SK-N-SH (cell line): ENCODE results near the gene SULT6B1. TPM values are rescaled to one million over a fixed set of nuclear protein-coding genes. Genes with fewer than 3 reads are reported as not detected.

Source experiments
- CTCF ChIA-PET: fragments of 300-600, 350-600 bp; formaldehyde crosslinking; extraction: SDS; loops from one replicate; lab custom pipeline; 2021; lab: Yijun Ruan, JAX
- POLR2A ChIA-PET: fragments of 350-600 bp; sonication (Branson Sonifier 250); formaldehyde crosslinking; extraction: SDS; loops from one replicate; lab custom pipeline; 2020; ENCODE audit warnings: antibody characterized with exemption, inconsistent platforms; lab: Yijun Ruan, JAX
- DNase-seq: peaks from one replicate; pipeline ENCODE4 v3.0.0; 2012
- H2AFZ ChIP-seq: fragments of 200-600 bp; sonication (generic); 2 replicates; pipeline ENCODE4 v1.8.1; 2016; ENCODE audit warnings: antibody characterized with exemption, mild to moderate bottlenecking, low read depth
- H3F3A ChIP-seq: fragments of 200-600 bp; sonication (generic); replicated peaks from 2 replicates; pipeline ENCODE3; 2016; ENCODE audit warnings: antibody characterized with exemption, mild to moderate bottlenecking; ENCODE audit not compliant: insufficient read depth
- H3K27ac ChIP-seq, 2 experiments: fragments of 200-500 bp in 1 of 2; fragments of 200-600 bp in 1 of 2; sonication (Bioruptor generic) in 1 of 2; sonication (generic), shearing (Covaris generic) in 1 of 2; 2 replicates each; pipeline versions ENCODE4 v1.5.1 to v1.6.1; 2014 to 2016; ENCODE audit warnings: low read depth in 2 of 2, inconsistent platforms in 1 of 2, low read length in 1 of 2, mild to moderate bottlenecking in 1 of 2, mixed read lengths in 1 of 2
- H3K27me3 ChIP-seq: fragments of 200-600 bp; sonication (generic), shearing (Covaris generic); 2 replicates; pipeline ENCODE4 v1.6.1; 2016; ENCODE audit warnings: mixed run types; ENCODE audit not compliant: insufficient read depth
- H3K36me3 ChIP-seq, 2 experiments: fragments of 200-500 bp in 1 of 2; fragments of 200-600 bp in 1 of 2; sonication (Bioruptor generic) in 1 of 2; sonication (generic) in 1 of 2; replicated peaks in 1 of 2; 2 replicates each; pipeline versions ENCODE3 to v1.5.1; 2014 to 2016; ENCODE audit warnings: low read length in 1 of 2, mild to moderate bottlenecking in 1 of 2; ENCODE audit not compliant: insufficient read depth in 2 of 2, control insufficient read depth in 1 of 2
- H3K4me1 ChIP-seq, 2 experiments: fragments of 200-500 bp in 1 of 2; fragments of 200-600 bp in 1 of 2; sonication (Bioruptor generic) in 1 of 2; sonication (generic), shearing (Covaris generic) in 1 of 2; 2 replicates each; pipeline versions ENCODE4 v1.5.1 to v1.6.1; 2014 to 2016; ENCODE audit warnings: low read depth in 1 of 2, low read length in 1 of 2, mixed run types in 1 of 2; ENCODE audit not compliant: insufficient read depth in 2 of 2, control insufficient read depth in 1 of 2
- H3K4me2 ChIP-seq: fragments of 200-600 bp; sonication (generic), shearing (Covaris generic); 2 replicates; pipeline ENCODE4 v1.6.1; 2017; ENCODE audit warnings: mixed run types
- H3K4me3 ChIP-seq, 2 experiments: fragments of 200-500 bp in 1 of 2; fragments of 200-600 bp in 1 of 2; sonication (Bioruptor generic) in 1 of 2; sonication (generic), shearing (Covaris generic) in 1 of 2; 2 replicates each; pipeline versions ENCODE4 v1.5.1 to v1.8.1; 2014 to 2016; ENCODE audit warnings: low read depth in 2 of 2, inconsistent platforms in 1 of 2, low read length in 1 of 2, mild to moderate bottlenecking in 1 of 2, mixed read lengths in 1 of 2, moderate library complexity in 1 of 2
- H3K79me2 ChIP-seq: fragments of 200-600 bp; sonication (generic); 2 replicates; pipeline ENCODE4 v1.8.1; 2017; ENCODE audit warnings: mild to moderate bottlenecking; ENCODE audit not compliant: insufficient read depth
- H3K9ac ChIP-seq: fragments of 200-600 bp; sonication (generic); 2 replicates; pipeline ENCODE4 v1.6.1; 2017; ENCODE audit warnings: mixed run types
- H3K9me2 ChIP-seq: fragments of 200-600 bp; sonication (generic); 2 replicates; pipeline ENCODE4 v1.6.1; 2017; ENCODE audit warnings: mixed run types
- H3K9me3 ChIP-seq: fragments of 200-600 bp; sonication (generic); 2 replicates; pipeline ENCODE4 v1.6.1; 2017; ENCODE audit warnings: mixed run types, mild to moderate bottlenecking, moderate library complexity
- H4K20me1 ChIP-seq: fragments of 200-600 bp; sonication (generic); 2 replicates; pipeline ENCODE4 v1.6.1; 2017; ENCODE audit warnings: mild to moderate bottlenecking, mixed run types; ENCODE audit not compliant: insufficient read depth
- EP300 ChIP-seq, 2 experiments: IDR thresholded peaks; 2 replicates each; pipeline versions ENCODE4 v1.4.0 to v1.6.1; 2012; ENCODE audit warnings: borderline replicate concordance in 1 of 2, low read depth in 1 of 2, low read length in 1 of 2
- EZH2phosphoT487 ChIP-seq: fragments of 200-600 bp; sonication (generic); IDR thresholded peaks from 2 replicates; pipeline ENCODE4 v1.6.1; 2017; ENCODE audit warnings: low read depth, mixed run types, mild to moderate bottlenecking, antibody characterized with exemption, moderate library complexity, borderline replicate concordance
- FOSL2 ChIP-seq: IDR thresholded peaks from 2 replicates; pipeline ENCODE4 v1.4.0; 2012; ENCODE audit warnings: low read depth, mild to moderate bottlenecking, moderate library complexity, borderline replicate concordance
- FOXM1 ChIP-seq: IDR thresholded peaks from 2 replicates; pipeline ENCODE4 v1.4.0; 2012; ENCODE audit warnings: low read depth, mild to moderate bottlenecking
- GATA2 ChIP-seq: sonication (generic); formaldehyde crosslinking; IDR thresholded peaks from 2 replicates; pipeline ENCODE4 v1.5.0; 2020; ENCODE audit warnings: mild to moderate bottlenecking, missing genetic modification reagents
- MEF2A ChIP-seq: IDR thresholded peaks from 2 replicates; pipeline ENCODE4 v1.4.0; 2012; ENCODE audit warnings: low read depth, borderline replicate concordance
- NRF1 ChIP-seq: IDR thresholded peaks from 2 replicates; pipeline ENCODE4 v1.6.1; 2012; ENCODE audit warnings: low read depth, mild to moderate bottlenecking, low read length
- RAD21 ChIP-seq: IDR thresholded peaks from 2 replicates; pipeline ENCODE4 v1.6.1; 2012; ENCODE audit warnings: mild to moderate bottlenecking, low read length
- RXRA ChIP-seq: IDR thresholded peaks from 2 replicates; pipeline ENCODE4 v1.4.0; 2012; ENCODE audit warnings: low read depth, mild to moderate bottlenecking, borderline replicate concordance
- SIN3A ChIP-seq: IDR thresholded peaks from 2 replicates; pipeline ENCODE4 v1.6.1; 2012; ENCODE audit warnings: low read depth, mild to moderate bottlenecking, low read length, moderate library complexity, borderline replicate concordance
- YY1 ChIP-seq: IDR thresholded peaks from 2 replicates; pipeline ENCODE4 v1.4.0; 2012; ENCODE audit warnings: low read depth, mild to moderate bottlenecking
- WGBS: methylation state at CpG from one replicate; pipeline ENCODE4 v1.1.6; 2017; ENCODE audit warnings: low lambda C conversion rate; 5-methylcytosine and 5-hydroxymethylcytosine counted together
- polyA plus RNA-seq, 3 experiments: library from polyadenylated mRNA; depleted of rRNA; stranded (reverse); fragments of >200 nt; gene quantifications; 2 replicates each; pipeline ENCODE4 v1.2.3, GENCODE V29; 2012
- TF ChIP-seq, protein P1 (sequence below): fragments of 150-350 bp; IDR thresholded peaks from 2 replicates; pipeline ENCODE4 v1.6.1; 2016; ENCODE audit warnings: mild to moderate bottlenecking, low read depth, low read length

The SULT6B1 gene
- polyA plus RNA-seq, 1 of the 3 experiments (the other 2 are of a cell fraction), result not detected

DNA sequence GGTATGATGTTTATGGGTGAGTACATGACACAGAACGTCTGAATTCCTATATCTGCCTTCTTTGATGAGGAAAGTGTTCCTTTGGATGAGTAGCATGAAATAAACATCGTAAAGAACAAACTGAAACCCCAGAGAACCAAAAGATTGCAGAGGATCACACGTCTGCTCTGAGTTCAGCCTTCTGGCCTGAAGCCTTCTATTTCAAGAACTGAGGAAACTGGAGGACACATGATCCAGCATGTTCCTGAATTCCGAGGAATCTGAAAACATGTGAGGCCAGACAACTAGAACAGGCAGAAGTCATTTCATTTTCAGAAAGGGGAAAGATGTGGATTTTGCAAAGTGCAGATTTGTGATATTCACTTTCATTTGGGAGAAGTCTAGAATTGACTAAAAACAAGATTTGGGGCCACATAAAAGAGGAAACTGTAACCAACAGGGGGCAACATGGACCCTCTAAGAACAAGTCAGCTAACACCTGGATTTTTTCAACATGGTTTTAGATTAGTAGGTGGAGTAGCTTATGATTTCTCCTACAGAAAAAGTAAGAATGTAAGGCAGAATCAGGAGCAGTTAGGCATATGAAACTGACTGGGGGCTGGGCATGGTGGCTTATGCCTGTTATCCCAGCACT, 8.3 kb downstream of the SULT6B1 start:
- H2AFZ ChIP-seq, result no peak overlapping the region
- no peaks in the 10 kb centered on the region for H3F3A ChIP-seq
- TF ChIP-seq SIN3A, result no peak
- TF ChIP-seq GATA2 (CRISPR knock-in tag), result no peak
- TF ChIP-seq EP300 (IDR thresholded peaks at IDR 0.05; ENCODE audit: borderline replicate concordance in 1 of 2, low read depth in 1 of 2, low read length in 1 of 2), result no peak
- no peak for TF ChIP-seq EZH2phosphoT487
- no peak for TF ChIP-seq RXRA
- TF ChIP-seq RAD21, result no peak
- no peak for TF ChIP-seq MEF2A
- TF ChIP-seq FOSL2, result no peak
- TF ChIP-seq FOXM1, result no peak
- H3K27ac ChIP-seq, result no peak overlapping the region
- no peaks in the 10 kb centered on the region for H3K9me2 ChIP-seq
- DNase-seq, result no peak
- no peak overlapping the region for H3K4me2 ChIP-seq
- no peaks in the 10 kb centered on the region for H4K20me1 ChIP-seq
- no peaks in the 10 kb centered on the region for H3K36me3 ChIP-seq
- no peaks in the 10 kb centered on the region for H3K27me3 ChIP-seq
- no peaks in the 10 kb centered on the region for H3K4me1 ChIP-seq
- H3K9me3 ChIP-seq, result no peaks in the 10 kb centered on the region
- H3K9ac ChIP-seq, result no peak overlapping the region
- CTCF ChIA-PET, result interaction anchor here (0.8 to 2.1 kb wide), 4 partner anchors 11 to 697 kb away, joined by 3 to 14 read pairs (median 3); no protein-coding TSS in a partner anchor
- POLR2A ChIA-PET, result interaction anchor here (0.5 kb wide), 1 partner anchor 15 kb away, joined by 5 read pairs; no protein-coding TSS in a partner anchor
- no peaks in the 10 kb centered on the region for H3K79me2 ChIP-seq
- WGBS, result 73% methylated on average over 4 of the region's 4 CpGs
- H3K4me3 ChIP-seq, result no peak overlapping the region

DNA sequence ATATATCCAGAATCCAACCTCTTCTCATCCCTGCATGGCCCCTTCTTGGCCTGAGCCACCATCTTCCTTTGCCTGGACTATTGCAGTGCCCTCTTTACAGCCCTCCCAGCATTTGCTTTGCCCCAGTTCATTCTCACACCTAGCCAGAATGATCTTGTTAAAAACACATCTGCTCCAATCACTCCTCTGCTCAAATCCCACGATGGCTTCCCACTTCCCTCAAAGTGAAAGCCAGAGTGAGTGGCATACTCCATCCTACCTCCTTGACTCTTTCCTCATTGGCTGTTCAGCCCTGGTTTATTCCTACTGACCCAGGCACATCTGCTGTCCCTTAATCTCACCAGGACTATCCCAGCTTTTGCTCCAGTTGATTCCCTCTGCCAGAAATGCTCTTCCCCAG, 14.7 kb downstream of the SULT6B1 start:
- no peaks in the 10 kb centered on the region for H3F3A ChIP-seq
- H3K9me3 ChIP-seq, result no peaks in the 10 kb centered on the region
- CTCF ChIA-PET, result interaction anchor here (0.7 kb wide), 1 partner anchor 77 kb away, joined by 3 read pairs; no protein-coding TSS in a partner anchor
- H3K4me3 ChIP-seq, result no peak overlapping the region
- WGBS, result 60% methylated on average over 1 of the region's 1 CpG
- POLR2A ChIA-PET, result no interaction called here
- no peak overlapping the region for H3K9ac ChIP-seq
- H3K79me2 ChIP-seq, result no peaks in the 10 kb centered on the region
- no peaks in the 10 kb centered on the region for H3K36me3 ChIP-seq
- H3K27ac ChIP-seq, result no peak overlapping the region
- no peak for DNase-seq
- no peaks in the 10 kb centered on the region for H3K4me1 ChIP-seq
- H2AFZ ChIP-seq, result no peak overlapping the region
- no peaks in the 10 kb centered on the region for H3K27me3 ChIP-seq
- no peaks in the 10 kb centered on the region for H4K20me1 ChIP-seq
- no peak overlapping the region for H3K4me2 ChIP-seq
- H3K9me2 ChIP-seq, result no peaks in the 10 kb centered on the region
- TF ChIP-seq EZH2phosphoT487 (no peak), YY1 (no peak), NRF1 (no peak), FOXM1 (no peak)
- TF ChIP-seq, protein P1, sequence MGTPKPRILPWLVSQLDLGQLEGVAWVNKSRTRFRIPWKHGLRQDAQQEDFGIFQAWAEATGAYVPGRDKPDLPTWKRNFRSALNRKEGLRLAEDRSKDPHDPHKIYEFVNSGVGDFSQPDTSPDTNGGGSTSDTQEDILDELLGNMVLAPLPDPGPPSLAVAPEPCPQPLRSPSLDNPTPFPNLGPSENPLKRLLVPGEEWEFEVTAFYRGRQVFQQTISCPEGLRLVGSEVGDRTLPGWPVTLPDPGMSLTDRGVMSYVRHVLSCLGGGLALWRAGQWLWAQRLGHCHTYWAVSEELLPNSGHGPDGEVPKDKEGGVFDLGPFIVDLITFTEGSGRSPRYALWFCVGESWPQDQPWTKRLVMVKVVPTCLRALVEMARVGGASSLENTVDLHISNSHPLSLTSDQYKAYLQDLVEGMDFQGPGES, result no peak
